ENCODE measurements around the gene LCNL1. TPM values are rescaled to one million over a fixed set of nuclear protein-coding genes. Genes with fewer than 3 reads are reported as not detected.

Gene LCNL1
- total and polyA plus RNA-seq, 8 donors, result 0.19 to 0.25 TPM; not detected in 6

GRCh38 chr9:136997371-136997770 lies 14.6 kb downstream of the LCNL1 start:
- H3K9me3 ChIP-seq, result no peaks in the 10 kb centered on the region
- H3K4me1 ChIP-seq, result peaks cover 44 to 86% (median 58%) of the 10 kb centered on the region in 4 donors
- 48 to 66% (median 64%) methylated on average over 7 to 10 of the region's 10 CpGs for WGBS, 5 donors
- intact Hi-C loops (cut with DNase I; ENCODE audit: low total_unique reads), result no loop called here
- no peak for DNase-seq
- TF ChIP-seq POLR2A (IDR thresholded peaks at IDR 0.05), result no peak
- TF ChIP-seq EP300 (IDR thresholded peaks at IDR 0.05), result no peak
- no peak for TF ChIP-seq POLR2AphosphoS5 (IDR thresholded peaks at IDR 0.05)
- TF ChIP-seq, protein P1, sequence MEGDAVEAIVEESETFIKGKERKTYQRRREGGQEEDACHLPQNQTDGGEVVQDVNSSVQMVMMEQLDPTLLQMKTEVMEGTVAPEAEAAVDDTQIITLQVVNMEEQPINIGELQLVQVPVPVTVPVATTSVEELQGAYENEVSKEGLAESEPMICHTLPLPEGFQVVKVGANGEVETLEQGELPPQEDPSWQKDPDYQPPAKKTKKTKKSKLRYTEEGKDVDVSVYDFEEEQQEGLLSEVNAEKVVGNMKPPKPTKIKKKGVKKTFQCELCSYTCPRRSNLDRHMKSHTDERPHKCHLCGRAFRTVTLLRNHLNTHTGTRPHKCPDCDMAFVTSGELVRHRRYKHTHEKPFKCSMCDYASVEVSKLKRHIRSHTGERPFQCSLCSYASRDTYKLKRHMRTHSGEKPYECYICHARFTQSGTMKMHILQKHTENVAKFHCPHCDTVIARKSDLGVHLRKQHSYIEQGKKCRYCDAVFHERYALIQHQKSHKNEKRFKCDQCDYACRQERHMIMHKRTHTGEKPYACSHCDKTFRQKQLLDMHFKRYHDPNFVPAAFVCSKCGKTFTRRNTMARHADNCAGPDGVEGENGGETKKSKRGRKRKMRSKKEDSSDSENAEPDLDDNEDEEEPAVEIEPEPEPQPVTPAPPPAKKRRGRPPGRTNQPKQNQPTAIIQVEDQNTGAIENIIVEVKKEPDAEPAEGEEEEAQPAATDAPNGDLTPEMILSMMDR (IDR thresholded peaks at IDR 0.05), result no peak
- H3K36me3 ChIP-seq, result peaks cover 0 to 15% (median 11%) of the 10 kb centered on the region in 4 donors
- peaks cover 0 to 44% (median 0%) of the 10 kb centered on the region in 3 donors for H3K27me3 ChIP-seq
- peak overlapping the region in 3 of 4 donors; percentile 25 to 34 (median 31) for H3K4me3 ChIP-seq
- H3K27ac ChIP-seq, result peak overlapping the region; percentile 9 to 74 (median 72)

GRCh38 chr9:136997830-136998234 lies 15.0 kb downstream of the LCNL1 start:
- whole genome bisulfite sequencing, 5 donors, result 43 to 78% (median 63%) methylated on average over 18 of the region's 18 CpGs
- H3K27ac ChIP-seq, result peak overlapping the region; percentile 9 to 74 (median 72)
- TF ChIP-seq POLR2AphosphoS5 (IDR thresholded peaks at IDR 0.05) (no peak), POLR2A (IDR thresholded peaks at IDR 0.05) (no peak), EP300 (IDR thresholded peaks at IDR 0.05) (no peak)
- TF ChIP-seq, protein P1 (IDR thresholded peaks at IDR 0.05), result no peak
- no peak overlapping the region for H3K4me3 ChIP-seq
- H3K36me3 ChIP-seq, result peaks cover 0 to 15% (median 11%) of the 10 kb centered on the region in 4 donors
- peaks cover 0 to 44% (median 0%) of the 10 kb centered on the region in 3 donors for H3K27me3 ChIP-seq
- H3K9me3 ChIP-seq, result no peaks in the 10 kb centered on the region
- peaks cover 41 to 81% (median 53%) of the 10 kb centered on the region in 4 donors for H3K4me1 ChIP-seq
- DNase-seq, result peak in 1 of 2 donors; percentile 47
- intact Hi-C loops (cut with DNase I; ENCODE audit: low total_unique reads), result no loop called here

- intact Hi-C loops (cut with DNase I; ENCODE audit: low total_unique reads), result no loop called here
- WGBS, 5 donors, result 68 to 71% (median 70%) methylated on average over 10 of the region's 10 CpGs
- no peak for DNase-seq
- Histone ChIP-seq H3K4me3 (no peak overlapping the region), H3K36me3 (no peaks in the 10 kb centered on the region), H3K9me3 (no peaks in the 10 kb centered on the region), H3K27ac (peak overlapping the region in 2 of 5 donors; percentile 33 to 62), H3K4me1 (peaks cover 18 to 56% (median 28%) of the 10 kb centered on the region in 4 donors), H3K27me3 (peaks cover 0 to 28% (median 0%) of the 10 kb centered on the region in 3 donors)
- TF ChIP-seq, protein P1 (IDR thresholded peaks at IDR 0.05), result no peak
- no peak for TF ChIP-seq POLR2A (IDR thresholded peaks at IDR 0.05)
Observed at GRCh38 chr9:137000177-137000930, 17.6 kb downstream of the LCNL1 start.

DNA sequence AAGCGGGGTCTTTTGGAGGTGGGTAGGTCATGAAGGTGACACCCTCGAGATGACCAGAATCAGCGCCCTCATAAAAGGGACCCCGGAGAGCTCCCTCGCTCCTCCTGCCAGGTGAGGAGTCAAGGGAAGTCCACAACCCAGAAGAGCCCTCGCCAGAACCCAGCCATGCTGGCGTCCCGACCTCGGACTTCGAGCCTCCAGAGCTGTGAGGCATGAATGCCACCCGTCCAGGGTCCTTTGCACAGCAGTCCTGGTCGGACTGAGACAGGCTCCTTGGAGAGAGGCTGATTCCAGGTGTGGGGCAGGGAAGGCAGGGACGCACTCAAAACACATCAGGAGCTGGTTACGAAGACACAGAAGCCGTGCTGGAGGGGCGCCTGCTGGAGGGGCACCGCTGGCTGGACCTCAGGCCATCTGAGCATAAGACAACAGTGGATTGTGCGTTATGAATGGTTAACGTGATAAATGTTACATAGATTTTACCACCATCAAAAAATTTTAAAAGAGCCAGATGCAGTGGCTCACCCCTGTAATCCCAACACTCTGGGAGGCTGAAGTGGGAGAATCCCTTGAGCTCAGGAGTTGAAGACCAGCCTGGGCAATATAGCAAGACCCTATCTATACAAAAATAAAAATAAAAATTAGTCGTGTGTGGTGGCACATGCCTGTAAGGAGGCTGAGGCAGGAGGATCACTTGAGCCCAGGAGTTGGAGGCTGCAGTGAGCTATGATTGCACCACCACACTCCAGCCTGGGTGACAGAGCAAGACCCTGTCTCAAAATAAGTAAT lies 19.3 kb downstream of the LCNL1 start:
- Histone ChIP-seq H3K4me3 (no peak overlapping the region), H3K9me3 (no peaks in the 10 kb centered on the region), H3K27ac (no peak overlapping the region), H3K4me1 (peaks cover 3 to 43% (median 12%) of the 10 kb centered on the region in 4 donors), H3K27me3 (peaks cover 0 to 11% (median 0%) of the 10 kb centered on the region in 3 donors), H3K36me3 (no peaks in the 10 kb centered on the region)
- intact Hi-C loops (cut with DNase I; ENCODE audit: low total_unique reads), result no loop called here
- 81 to 88% (median 86%) methylated on average over 17 to 20 of the region's 20 CpGs for WGBS, 5 donors
- no peak for TF ChIP-seq POLR2AphosphoS5 (IDR thresholded peaks at IDR 0.05)
- TF ChIP-seq POLR2A (IDR thresholded peaks at IDR 0.05), result no peak
- TF ChIP-seq, protein P1 (IDR thresholded peaks at IDR 0.05), result no peak
- TF ChIP-seq EP300 (IDR thresholded peaks at IDR 0.05), result no peak
- DNase-seq, result no peak
